22Rv1 (cell line): ENCODE results near the gene NCKAP5.

Experiments
- H3K27ac ChIP-seq: fragments of 450-650 bp; 2 replicates; pipeline ENCODE4 v1.5.1; 2017
- CTCF ChIP-seq: fragments of 450-650 bp; IDR thresholded peaks from 2 replicates; pipeline ENCODE4 v1.5.1; 2017; ENCODE audit warnings: mild to moderate bottlenecking
- ZFX ChIP-seq: fragments of 450-650 bp; IDR thresholded peaks from 2 replicates; pipeline ENCODE4 v1.6.1; 2017; ENCODE audit warnings: antibody characterized with exemption, borderline replicate concordance

NCKAP5 gene

GRCh38 chr2:133574620-133575019 lies 6.4 kb upstream of the NCKAP5 start:
- no peak overlapping the region for H3K27ac ChIP-seq
- TF ChIP-seq ZFX (no peak), CTCF (no peak)

DNA sequence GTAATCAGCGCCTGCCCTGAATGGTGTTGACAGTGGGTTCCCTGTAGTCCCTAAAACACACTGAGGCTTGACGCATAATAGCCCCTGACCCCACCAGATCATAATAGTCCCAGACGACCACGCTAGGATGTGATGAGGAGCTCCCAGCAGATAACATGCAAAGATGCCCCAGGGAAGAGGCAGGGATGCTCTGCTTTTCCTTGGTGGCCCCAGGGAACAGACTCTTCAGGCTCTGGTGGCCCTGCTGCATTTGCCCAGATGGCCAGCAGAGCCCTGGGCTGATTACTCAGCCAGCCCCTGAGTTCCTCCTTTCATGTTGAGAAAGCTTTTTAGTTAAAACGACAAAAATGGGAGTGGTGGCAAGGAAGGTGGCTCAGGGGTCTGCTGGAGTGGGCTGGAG lies 5.9 kb upstream of the NCKAP5 start:
- no peak overlapping the region for H3K27ac ChIP-seq
- TF ChIP-seq CTCF (no peak), ZFX (no peak)

GRCh38 chr2:133573491-133574162 lies 5.4 kb upstream of the NCKAP5 start:
- TF ChIP-seq CTCF (no peak), ZFX (no peak)
- no peak overlapping the region for H3K27ac ChIP-seq

DNA sequence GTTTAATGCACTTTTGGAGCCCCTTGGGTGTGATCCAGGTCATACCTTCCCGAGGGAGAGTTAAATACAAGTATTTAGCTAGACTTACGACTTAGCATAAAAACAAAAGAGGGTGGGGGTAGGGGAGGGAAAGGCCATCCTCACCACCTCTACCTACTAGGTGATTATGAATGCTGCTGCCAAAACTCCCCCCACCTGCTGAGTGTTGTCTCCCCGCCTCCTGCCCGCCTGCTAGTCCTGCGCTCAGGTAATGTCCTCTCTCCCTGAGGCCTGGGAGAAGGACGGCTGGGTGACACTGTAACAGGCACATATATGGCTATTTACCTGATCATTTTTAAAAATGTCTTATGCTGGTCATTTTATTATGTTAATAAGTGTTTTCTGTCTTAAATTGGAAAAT lies 3.0 kb upstream of the NCKAP5 start:
- no peak for TF ChIP-seq ZFX
- TF ChIP-seq CTCF, result no peak
- H3K27ac ChIP-seq, result no peak overlapping the region

GRCh38 chr2:133570542-133570941 lies 2.3 kb upstream of the NCKAP5 start:
- no peak overlapping the region for H3K27ac ChIP-seq
- TF ChIP-seq CTCF (no peak), ZFX (no peak)

DNA sequence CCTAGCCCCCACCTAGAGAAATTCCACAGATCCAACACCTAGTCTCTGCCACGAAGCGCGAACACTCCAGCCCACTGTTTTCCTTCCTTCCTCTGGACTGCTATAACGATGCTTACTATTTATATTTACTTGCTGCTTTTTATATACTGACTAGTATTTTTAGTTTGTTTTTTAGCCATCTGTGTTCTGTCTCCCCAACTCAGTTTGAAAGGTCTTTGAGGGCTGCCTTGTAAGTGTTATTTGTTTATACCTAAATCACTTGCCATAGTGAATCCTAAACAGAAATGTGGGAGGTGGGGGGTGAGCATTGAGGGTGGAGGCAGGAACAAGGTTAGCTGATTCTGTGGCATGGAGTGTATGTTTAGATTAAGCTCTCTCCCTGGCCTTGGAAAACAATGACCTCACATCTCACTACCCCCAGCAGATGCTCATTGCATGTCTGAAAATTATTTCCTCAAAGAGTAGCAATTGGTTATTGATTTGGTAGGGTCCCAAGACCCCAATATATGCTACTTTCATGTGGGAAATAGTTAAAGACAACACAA lies 1.1 kb upstream of the NCKAP5 start:
- H3K27ac ChIP-seq, result no peak overlapping the region
- TF ChIP-seq CTCF (no peak), ZFX (no peak)

GRCh38 chr2:133568598-133568997 lies 335 bp upstream of the NCKAP5 start:
- no peak for TF ChIP-seq CTCF
- no peak for TF ChIP-seq ZFX
- H3K27ac ChIP-seq, result no peak overlapping the region
